Epidermal melanocyte (primary cell): ENCODE measurements around the gene ARMH1.
A peak's percentile ranks its signal among the peaks of the same experiment; 100 is the strongest.

ENCODE experiments used
- DNase-seq: peaks from one replicate; pipeline ENCODE4 v3.0.0; 2011; ENCODE audit warnings: low spot score; ENCODE audit not compliant: insufficient read length

Gene ARMH1

DNA sequence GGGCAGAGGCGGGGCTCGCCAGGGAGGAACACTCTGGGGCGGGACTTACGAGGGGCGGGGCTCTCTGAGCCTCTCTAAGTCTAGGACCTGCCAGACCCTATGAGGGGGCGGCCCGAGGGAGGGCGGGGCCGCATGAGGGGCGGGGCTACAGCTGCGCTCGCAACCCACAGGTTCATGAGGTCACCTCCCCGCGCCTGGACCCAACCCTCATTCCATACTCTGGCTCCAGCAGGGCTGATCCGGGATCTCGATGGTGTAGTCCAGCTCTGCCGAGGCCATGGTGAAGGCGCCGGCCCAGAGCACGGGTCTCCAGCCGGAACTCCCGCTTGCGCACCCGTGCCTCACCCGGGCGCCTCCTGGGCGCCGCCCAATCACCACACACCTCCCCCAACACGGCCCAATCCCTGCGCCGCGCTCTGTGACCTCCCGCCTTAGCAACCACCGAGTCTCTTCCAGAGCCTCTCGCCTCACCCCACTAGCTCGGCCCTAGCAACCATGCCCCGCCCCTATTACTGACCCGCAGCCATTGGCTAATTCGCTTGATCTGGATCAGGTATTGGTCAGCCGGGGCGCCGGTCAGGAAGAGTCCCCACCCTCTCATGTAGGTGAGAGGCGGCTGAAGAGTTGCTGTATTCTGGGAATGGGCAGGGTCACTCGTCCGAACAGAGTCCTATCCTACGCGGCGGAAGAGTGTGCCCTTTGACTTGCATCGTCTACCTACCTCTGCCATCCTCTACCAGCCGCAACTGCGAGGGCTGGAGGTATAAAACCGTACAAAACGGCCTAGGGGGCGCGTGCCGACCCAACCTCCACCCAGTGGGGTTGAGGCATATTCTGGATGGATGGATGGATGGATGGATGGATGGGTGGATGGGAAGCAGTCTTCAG is at the start of gene ARMH1, which contains the start of gene TMEM53:
Gene ARMH1, plus strand, starts transcription at position 602 of the 888 bp plus-strand sequence. CDS start 14,984 bp downstream, outside the sequence.
Gene TMEM53, minus strand, starts transcription at position 369 of the 888 bp plus-strand sequence. Its CDS starts 90 bp downstream, at position 279.
- peak; percentile 94 for DNase-seq

DNA sequence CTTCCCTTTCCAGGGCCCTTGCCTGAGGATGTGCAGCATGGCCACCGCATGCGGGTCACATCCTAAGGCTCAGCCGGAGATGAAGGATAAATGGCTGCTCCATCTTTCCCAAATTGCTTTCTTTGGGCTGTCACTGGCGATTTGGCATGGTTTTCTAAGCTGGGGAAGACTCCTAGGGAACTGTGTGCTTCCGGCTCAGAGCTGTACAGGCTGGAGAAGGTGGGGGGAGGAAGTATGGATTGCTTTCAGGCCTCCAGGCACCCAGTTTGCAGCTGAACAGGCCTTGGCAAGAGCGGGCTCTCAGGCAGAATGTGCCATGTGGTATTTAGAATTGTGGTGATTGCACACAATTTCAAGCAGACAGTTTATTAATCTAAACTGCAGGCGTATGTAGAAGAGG is 49.2 kb upstream of the ARMH1 start:
- DNase-seq = no peak

DNA sequence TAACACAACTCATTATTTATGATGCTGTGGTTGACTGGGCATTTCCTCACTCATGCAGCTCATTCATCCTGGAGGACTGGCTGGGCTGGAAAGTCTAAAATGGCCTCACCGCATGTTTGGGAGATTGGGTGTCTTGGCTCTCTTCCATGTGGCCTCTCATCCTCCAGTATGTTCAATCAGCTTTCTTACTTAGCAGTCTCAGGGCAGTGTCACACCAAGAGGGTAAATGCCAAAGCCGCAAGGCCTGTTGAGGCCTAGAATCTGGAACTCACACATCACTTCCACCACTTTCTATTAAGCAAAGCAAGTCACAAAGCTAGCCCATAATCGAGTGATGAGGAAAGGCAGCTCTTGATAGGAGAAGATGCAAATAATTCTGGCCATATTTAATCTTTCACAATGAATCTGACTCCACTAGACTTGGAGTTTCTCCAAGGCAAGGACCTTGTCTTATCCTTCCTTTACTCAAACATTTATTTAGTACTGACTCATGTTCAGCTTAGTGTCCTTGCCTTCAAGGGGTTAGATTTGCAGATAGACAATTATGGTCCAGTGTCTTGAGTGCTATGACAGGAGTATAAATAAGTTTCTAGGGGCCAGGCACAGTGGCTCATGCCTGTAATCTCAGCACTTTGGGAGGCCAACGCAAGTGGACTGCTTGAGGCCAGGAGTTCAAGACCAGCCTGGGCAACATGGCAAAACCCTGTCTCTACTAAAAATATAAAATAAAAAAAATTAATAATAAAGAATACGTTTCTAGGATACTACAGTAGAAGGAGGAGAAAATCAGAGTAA is 45.4 kb upstream of the ARMH1 start:
- no peak for DNase-seq

GRCh38 chr1:44630116-44630515 is 44.4 kb upstream of the ARMH1 start:
- DNase-seq = no peak

DNA sequence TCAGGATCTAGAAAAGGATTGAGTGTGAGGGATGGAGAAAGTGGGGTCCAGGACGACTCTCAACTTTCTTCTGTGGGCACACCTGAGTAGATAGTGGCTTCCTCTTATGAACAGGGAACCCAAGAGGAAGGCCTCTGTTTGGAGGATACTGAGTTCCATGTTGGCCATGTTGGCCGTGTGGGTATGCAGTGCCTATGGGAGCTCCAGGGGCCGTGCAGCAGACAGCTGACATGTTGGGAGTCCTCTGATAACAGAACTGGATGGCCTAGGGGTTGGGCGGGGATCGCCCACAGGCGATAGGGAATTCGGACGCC is 43.2 kb upstream of the ARMH1 start:
- DNase-seq = no peak

GRCh38 chr1:44631647-44632539 is 42.6 kb upstream of the ARMH1 start:
- DNase-seq = peak; percentile 96

DNA sequence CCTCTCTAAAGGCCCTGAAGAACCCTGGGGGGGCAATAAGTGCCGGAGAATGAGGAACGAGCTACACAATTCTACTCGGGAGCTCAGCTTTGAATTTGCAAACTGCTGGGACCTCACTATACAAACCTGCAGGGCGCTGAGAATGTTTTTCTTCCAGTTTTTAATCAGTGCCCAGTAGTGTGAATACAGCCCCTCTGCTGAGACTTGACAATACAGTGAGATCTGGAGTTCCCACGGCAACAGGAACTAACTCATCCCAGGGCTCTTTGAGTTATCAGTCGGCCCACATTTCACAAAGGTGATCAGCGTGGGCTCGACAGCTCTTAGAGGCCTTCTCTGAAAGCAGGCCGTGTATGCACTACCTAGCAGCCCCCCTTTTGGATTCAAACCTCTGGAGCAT is 41.9 kb upstream of the ARMH1 start:
- DNase-seq = no peak

- no peak for DNase-seq
Observed at GRCh38 chr1:44634606-44635189, 39.8 kb upstream of the ARMH1 start.

GRCh38 chr1:44635439-44635838 is 39.1 kb upstream of the ARMH1 start:
- DNase-seq = no peak

GRCh38 chr1:44636083-44636687 is 38.3 kb upstream of the ARMH1 start:
- no peak for DNase-seq

DNA sequence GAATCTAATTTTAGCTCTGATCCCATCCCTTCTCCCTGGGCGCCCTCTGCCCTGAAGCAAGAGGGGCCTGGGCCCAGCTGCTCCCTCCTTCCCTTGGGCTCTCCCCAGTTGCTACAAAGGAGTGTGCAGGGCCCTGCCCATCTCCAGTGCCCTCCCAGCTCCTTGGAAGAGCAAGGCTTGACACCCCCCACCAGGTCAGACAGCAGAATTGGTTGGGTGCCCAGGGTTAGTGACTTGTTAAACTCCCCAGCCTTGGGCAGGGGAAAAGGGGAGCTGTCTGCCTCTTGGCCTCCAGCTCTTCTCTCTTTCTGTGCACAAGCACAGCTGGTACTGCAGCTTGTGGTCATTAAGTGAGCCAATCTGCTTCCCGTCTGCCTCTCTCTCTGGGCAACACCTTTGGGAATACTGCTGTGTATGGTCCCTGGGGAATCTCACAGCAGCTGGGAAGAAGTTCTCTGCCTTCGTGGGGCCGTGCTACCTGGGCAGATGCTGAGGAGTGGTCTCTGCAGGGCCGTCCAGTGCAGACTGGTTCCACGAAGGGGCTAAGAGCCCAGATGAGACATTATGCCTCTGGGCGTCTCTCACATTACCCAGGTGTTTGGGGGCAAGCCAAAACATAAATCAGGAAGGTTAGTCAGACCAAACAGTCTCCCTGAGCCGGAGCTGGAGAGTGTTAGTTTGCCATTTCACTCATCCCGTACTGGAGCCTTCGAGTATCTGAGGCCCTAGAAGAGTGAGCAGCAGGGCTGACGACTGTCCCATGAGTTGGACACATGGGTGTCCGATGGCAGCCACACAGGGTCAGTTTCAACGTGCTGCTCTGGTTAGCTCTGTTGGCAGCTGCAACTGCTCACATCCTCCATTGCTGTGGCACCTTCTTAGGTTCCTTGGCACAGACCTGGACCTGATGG is 37.6 kb upstream of the ARMH1 start:
- no peak for DNase-seq

GRCh38 chr1:44637702-44638411 is 36.7 kb upstream of the ARMH1 start:
- DNase-seq = no peak

DNA sequence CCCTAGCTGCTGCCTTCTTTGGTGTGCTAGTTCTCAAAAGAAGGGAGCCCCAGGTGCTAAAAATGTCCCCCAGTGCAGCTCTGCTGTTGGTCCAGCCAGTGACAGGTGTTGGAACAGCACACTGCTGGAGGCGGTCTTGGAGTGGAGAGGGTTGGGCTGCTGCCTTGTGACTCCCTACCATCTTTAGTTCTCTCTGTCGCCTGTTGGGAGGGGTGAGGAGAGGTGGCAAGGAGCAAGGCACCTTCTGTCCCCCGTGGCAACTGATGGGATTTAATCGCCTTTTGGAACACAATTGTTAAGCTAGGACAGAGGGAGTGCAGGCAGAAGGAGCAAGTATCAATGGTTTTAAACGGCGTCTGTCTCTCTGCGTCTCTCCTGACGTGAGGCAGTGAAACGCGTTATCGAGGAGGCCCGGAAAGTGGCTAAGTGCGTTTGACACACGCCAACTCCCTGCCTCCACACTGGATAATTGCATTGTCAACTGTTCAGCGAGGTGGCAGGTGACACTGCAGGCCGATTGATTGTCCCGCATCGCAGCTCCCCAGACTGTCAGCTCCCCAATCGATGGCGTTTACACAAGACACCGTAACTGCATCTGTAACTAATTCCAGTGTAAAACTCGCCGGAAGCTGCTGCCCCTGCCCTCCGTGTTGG is 34.2 kb upstream of the ARMH1 start:
- DNase-seq = no peak

DNA sequence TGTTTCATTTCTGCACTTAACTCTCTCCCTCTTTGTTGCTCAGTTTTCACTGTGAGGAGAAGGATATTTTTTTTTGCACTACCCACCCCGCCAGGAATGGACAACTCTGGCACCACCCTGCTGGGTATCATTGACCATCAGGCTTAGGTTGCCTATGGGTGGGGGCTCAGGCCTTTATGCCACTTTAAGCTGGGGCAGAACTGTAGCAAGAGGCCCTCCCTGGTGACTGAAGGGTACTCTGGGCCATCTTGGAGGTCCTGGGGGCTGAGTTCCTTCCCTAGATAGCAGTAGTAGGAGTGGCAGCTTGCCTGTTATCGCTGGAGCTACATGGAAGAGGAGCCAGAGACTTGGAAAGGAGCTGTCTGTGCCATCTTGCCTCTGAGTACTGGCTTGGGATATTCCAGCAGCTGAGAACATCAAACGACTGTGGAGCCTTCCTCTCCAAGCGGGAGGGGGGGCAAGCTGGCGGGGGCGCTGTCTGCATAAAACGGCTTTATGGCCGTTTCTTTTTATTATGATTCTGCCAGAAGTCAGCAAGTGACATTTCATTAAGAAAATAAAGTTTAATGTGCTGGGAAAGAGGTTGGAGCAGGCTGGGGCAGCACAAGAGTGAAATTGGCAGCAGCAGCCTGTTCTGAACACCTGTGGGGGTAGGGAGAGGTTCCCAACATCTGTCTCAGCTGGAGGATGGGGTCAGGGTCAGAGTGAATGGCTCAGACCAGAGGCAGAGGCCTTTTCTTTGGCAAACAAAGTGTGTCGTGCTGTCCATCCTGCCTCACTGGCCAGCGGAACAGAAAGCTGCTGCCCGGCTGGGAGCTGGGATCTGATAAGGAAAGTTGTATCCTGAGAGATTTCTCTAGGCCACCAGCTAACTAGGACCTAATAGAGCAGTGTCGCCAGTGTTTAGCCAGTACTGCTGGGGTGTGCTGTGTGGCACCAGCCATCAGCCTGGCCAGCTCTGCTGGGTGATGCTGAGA is 33.1 kb upstream of the ARMH1 start:
- DNase-seq = no peak

GRCh38 chr1:44642255-44642654 is 32.3 kb upstream of the ARMH1 start:
- DNase-seq = no peak

DNA sequence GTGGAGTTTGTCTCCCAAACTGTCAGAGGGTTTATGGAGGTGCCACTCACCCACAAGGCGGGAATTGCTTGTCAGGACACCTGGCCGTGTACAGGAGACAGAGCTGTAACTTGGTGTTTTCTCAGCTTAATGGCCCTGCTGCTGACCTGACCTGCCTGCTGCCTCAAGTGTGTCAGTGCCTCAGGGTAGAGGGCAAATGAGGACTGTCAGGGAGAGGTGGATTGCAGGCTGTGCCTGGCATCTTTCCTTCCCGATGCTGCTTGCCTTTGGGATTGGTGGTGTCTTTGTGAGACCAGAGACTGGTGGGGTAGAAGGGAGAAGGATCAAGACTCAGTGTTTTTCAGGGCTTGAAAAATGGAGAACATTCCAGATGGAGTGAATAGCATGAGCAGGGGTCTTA is 31.6 kb upstream of the ARMH1 start:
- no peak for DNase-seq

GRCh38 chr1:44643721-44644334 is 30.7 kb upstream of the ARMH1 start:
- no peak for DNase-seq
